Measurements from ENCODE around the gene FBXW5.

The FBXW5 gene

DNA sequence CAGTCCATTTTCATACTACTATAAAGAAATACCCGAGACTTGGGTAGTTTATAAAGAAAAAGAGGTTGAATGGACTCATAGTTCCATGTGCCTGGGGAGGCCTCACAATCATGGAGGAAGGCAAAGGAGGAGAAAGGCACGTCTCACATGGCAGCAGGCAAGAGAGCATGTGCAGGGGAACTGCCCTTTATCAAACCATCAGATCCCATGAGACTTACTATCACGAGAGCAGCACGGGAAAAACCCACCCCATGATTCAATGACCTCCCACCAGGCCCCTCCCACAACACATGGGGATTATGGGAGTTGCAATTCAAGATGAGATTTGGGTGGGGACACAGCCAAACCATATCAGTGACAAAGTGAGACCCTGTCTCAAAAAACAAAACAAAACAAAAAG, 38.3 kb downstream of the FBXW5 start:
- ATAC-seq = no peak
- no peak for DNase-seq

DNA sequence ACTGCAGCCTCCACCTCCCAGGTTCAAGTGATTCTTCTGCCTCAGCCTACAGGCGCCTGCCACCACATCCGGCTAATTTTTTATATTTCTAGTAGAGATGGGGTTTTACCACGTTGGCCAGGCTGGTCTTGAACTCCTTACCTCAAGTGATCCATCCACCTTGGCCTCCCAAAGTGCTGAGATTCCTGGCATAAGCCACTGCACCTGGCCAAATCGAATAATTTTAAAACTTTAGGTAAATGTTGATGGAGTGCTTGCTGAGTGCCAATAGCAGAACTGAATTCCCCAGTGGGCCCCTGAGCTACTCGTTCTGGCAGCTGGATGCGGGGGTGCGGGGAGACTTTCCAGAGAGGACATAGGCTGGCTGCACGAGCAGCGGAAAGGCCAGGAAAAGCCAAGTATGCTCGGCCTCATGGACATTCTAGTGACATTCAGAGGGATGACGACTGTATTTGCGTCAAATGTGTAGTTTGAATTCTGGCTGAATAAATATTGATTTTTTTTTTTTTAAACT, 41.4 kb downstream of the FBXW5 start:
- DNase-seq (no peak), ATAC-seq (no peak)

DNA sequence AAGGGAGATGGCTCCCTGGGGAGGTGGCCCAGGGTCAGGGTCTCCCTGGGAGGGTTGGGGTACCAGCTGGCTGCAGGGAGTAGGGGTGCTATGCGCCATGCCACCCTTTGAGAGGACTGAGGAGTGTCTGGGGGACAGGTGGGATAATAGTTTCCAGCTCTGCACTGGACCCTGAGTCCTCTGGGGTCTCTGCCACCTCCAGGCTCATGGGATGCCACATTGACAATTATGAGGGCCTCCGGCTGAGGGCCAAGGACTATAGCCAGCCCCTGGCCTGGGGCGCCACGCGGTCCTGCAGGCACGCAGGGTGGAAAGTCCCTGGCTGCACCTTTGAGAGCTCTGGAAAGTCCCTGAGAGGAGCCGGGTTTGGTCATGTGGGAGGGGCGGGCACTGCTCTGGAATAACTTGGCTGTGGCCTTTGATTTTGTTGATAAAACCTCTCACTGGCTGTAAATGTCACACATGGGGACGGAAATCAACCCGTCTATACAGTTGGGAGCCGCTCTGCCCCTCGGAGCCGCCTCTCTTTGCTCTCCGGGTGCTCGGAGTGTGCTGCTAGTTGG, 42.2 kb downstream of the FBXW5 start:
- ATAC-seq (peak; percentile 91), DNase-seq (peak; percentile 86)

DNA sequence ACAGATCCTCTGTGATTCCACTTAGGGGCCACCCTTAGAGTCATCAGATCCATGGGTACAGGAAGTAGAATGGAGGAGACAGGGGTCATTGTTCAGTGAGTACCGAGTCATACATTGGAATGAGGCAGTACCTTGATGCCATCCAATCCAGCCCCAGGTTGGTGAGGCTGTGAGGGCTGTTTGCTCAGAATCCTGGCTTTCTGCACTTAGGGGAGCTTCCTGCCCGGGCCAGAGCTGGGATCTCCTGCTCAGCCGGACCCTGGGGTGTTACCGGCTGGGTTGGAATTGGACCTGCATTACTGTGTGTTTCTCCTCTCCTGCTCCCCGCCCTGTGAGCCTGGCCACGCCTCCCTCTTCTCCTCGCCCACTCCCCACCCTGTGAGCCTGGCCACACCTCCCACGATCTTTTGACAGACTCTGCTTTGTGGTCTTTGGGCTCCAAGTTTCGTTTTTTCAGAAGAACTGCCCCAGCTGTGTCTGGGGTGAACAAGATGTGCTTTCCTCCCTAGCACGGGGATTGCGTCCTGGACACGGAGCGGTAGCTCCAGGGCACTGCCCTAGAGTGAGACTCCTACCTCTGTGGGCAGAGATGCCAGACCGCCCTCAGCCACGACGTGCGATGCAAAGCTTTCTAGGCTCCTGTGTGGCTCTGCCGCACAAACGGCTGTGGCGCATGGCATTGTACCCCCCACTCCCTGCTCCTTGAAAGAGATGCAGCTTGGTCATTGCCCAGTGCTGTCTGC, 42.9 kb downstream of the FBXW5 start:
- peak; percentile 77 for DNase-seq
- peak; percentile 69 for ATAC-seq

DNA sequence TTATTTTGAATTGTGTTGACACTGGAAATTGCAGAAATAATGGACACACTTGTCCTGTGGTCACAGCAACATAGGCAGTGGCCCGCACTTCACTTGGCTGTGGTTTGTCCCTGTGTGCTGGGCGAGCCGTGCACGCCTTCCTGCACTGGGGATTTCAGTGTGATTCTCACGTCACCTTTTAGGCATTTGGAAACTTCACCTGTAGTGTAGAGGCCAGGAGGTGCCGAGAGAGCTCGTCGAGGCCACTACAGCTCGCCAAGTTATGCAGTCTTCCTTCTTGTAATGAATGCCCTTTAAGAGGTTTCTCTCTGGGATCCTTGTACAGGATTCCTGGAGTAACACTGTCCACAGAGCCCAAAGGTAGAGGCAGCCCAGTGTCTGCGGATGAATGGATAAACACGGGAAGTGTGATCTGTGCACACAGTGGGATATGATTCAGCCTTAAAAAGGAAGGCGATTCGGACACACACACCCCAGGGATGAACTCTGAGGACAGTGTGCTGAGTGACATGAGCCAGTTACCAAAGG, 43.5 kb downstream of the FBXW5 start:
- DNase-seq = no peak

DNA sequence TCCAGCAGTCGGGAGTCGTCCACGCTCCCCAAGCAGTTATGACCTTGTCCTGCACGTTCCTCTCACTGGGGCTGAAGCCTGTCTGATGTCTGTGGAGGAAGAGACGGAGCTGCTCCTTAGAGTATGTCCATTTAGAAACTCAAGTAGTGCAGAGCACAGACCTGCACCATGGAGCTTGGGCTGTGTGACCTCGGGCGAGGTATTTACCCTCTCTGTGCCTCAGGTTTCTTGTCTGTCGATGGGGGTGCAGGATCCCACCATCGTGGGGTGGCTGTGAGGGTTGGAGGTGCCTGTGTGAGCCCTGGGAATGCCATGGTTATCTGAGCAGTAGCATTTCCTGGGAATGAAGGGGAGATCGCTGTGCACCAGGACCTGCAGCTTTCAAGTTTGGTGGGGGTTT, 44.0 kb downstream of the FBXW5 start:
- ATAC-seq (no peak), DNase-seq (no peak)

More for the DNA sequence above, 43.5 kb downstream of the FBXW5 start:
- no peak for ATAC-seq

DNA sequence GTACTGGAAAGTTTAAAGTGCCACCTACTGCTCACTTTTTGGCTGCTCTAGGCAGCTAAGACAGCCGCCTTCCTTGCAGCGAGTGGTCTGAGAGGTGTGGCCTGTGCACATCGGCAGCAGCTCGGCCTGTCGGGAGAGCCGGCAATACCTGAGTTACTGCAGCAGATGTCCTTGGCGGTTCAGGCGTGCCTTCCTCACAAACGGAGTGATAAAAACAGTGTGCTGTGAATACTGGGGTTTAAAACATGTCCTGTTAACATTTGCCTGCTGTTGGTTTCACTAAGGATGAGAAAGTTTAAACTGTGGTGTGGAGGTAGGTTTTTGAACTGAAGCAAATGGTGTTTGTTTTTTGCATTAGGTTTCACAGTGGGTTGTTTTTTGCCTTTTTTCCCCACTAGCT, 45.3 kb downstream of the FBXW5 start:
- ATAC-seq = no peak
- no peak for DNase-seq

DNA sequence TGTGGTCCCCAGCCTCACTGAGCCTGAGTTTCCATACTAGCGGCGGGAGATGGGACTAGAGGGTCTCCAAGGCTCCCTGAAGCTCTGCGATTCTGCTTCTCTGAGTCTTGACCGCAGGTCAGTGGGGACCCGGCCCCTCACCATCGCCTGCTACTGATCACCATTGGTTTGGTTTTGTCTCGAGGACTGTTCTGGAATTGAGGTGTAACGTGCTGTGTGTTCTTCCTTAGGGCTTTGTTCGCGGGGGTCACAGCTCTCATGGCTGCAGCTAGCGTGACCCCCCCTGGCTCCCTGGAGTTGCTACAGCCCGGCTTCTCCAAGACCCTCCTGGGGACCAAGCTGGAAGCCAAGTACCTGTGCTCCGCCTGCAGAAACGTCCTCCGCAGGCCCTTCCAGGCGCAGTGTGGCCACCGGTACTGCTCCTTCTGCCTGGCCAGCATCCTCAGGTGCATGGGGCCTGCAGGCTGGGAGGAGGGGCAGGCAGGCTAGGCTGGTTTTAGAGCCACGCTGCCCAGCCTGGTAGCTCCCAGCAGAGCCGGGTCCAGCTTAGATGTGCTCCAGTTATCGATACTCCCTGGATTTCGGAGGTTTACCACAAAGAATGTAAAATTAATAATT, 45.9 kb downstream of the FBXW5 start:
- ATAC-seq (no peak), DNase-seq (no peak)

DNA sequence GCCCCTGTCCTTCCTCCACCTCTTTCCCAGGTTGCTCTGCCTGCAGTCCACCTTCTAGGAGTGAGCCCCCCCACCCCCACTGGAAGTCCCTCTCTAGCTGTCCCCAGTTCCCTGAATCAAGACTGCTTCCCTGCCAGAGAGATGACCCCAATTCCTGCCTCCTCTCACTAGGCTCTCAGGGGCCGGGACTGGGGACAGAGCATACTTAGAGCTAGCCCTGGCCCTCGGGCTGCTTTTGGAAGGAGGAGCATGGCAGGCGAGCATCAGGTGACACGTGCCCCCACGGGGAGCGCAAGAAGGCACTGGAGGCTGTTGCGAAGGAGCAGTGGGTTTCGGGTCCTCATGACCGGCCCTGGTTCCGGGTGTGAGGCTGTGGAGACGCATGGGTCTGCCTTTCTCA, 48.5 kb downstream of the FBXW5 start:
- DNase-seq (no peak), ATAC-seq (no peak)

DNA sequence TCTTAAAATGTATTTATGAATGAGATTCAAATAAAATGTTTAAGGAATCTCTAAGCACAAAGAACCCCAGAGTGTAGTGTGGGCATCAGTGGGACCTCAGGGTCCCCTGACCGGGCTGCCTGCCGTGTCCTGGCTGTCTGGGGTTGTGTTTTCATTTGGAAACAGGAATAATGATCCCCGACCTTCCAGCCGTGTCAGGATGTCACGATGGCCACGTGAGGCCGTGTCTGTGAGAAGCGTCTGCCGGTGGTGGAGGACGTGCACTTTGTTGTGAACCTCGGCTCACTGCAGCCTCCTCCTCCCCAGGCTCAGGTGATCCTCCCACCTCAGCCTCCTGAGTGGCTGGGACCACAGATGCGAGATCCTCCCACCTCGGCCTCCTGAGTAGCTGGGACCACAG, 53.9 kb downstream of the FBXW5 start:
- ATAC-seq (no peak), DNase-seq (no peak)
